Non-pigmented ciliary epithelial cell (primary cell): ENCODE measurements around the gene TAGLN3.
"Not testable (repeated sequence)": the region's sequence is repeated elsewhere in the genome, so short reads cannot be mapped to it uniquely, and the experiment has no call there.

Source experiments
- DNase-seq: peaks from one replicate; pipeline ENCODE4 v3.0.0-alpha.2; 2010; ENCODE audit warnings: low read depth

TAGLN3 gene

DNA sequence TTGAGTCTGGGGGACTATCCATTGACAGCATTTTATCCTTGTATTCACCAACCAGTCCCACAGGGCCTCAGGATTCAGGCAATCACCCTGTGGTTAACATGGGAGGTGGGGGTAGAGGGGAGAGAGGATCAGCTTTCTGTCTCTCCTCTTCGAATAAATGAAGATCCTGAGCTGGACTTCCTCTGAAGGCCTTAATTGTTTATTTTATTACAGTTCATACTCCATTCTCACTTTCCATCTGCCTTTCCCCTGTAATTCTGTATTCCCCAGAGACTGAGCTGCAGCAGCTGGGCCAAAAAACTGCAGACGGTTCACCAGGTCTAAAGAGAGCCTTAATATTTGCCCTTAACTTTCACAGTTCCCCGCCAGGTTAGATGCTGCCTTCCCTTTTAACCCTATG is 11.9 kb downstream of the TAGLN3 start:
- DNase-seq: no peak

DNA sequence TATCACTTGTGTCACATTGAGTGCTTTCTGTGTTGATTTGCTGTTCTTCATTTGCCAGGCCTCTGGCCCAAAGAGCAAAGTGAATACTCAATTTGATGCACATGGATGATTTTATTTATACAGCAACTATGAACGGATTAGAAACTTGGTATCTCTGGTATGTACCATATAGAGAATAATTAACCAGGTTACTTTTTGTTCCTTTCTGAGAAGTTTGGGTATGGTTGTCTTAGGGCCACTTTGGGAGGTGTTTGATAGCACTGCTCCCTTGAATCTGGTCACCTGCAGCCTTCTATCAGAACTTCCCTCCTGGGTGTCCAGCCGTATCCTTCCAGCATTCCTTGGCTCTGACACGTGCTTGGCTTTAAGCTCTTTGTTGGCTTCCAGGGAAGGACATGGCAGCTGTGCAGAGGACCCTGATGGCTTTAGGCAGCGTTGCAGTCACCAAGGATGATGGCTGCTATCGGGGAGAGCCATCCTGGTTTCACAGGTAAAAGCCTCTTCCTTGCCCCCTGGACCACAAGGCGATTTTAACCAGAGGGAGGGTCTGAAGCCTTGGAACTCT is 12.7 kb downstream of the TAGLN3 start:
- DNase-seq: no peak

GRCh38 chr3:112012205-112012992 is 13.7 kb downstream of the TAGLN3 start:
- no peak for DNase-seq

DNA sequence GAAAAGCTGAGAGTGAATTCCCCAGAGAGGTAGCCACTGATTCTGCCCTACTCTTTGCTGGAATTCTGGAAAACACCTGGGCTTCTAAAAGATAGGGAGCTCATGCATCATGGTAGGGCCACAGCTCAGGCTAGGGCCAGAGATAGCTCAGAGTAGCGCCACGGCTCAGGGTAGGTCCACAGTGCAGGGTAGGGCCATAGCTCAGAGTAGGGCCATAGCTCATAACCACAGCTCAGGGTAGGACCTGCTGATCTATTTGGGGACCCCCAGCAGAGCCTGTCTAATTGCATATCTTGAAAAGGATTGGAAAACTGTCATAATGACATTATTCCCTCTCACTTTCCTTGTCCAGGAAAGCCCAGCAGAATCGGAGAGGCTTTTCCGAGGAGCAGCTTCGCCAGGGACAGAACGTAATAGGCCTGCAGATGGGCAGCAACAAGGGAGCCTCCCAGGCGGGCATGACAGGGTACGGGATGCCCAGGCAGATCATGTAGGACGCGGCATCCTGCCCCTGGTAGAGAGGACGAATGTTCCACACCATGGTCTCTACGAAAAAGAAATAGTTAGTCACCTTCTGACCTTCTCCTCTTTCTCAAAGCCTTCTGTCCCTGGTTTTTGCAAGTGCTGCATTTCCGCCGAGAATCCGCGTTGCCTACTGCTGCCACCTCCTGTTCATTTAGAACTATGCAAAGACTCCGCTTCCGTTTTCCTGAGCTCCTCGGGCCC is 14.5 kb downstream of the TAGLN3 start:
- DNase-seq: no peak

DNA sequence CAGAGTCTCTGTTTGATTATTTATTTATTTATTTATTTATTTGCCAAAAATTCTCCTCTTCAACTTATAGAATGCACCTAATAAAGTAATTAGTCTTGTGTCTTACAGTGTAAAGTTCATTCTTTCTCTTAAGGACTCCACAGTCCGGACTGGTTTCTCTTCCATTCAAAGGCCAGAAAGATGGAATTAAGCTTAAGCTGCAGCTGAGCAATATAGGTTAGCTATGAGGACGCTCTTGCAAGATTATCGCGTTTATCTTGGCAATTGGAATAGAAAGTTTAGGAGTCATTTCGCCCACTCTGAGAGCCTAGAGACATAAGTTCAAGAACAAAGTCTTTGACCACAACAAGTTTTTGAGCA is 15.0 kb downstream of the TAGLN3 start:
- DNase-seq: no peak

DNA sequence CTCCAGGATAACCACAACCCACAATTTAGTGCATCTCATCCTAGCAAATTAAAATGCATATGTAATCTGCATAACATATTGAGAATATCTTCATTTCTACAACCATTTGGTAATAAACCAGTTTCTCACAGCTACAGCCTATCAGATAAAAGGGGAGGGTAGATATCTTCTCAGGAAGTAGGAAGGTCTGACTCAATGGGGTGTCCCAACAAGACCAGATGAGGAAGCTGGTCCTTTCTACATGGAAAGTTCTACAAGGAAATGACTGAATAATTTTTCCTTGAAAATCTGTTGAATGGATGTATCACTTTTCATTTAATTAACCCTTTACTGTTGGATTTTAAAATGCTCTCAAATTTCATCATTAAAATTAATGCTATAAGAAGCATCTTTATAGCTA is 18.4 kb downstream of the TAGLN3 start:
- DNase-seq: no peak

DNA sequence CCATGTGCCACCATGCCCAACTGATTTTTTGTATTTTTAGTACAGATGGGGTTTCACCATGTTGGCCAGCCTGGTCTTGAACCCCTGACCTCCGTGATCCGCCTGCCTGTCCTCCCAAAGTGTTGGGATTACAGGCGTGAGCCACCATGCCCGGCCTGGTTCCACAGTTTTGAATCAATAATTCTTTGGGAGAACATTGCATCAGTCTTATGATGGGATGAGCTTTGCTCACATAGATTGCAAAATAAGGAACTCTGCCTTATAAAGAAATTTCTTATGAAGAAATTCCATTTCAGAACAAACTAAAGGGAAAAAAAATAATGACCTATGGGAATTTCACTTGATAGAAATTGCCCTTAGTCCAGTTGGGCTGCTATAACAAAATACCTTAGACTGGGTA is 20.0 kb downstream of the TAGLN3 start:
- no peak for DNase-seq

DNA sequence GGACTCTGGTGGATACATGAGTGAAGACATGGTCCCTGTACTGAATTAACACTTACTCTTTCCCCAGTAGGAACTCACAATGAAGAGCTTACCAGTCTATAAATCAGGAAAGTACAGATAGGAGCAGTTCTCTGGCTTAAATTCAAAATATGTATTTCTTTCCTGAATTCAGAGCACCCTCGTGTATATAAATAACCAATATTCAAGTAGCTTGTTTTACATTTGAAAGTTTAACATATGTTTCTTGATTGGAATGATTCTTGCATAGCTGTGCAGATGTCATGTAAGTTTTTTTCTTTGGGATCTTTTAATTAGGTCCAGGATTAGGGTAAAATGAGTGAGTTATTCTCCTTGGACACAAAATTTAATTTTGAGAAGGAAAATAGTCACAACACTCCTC is 21.0 kb downstream of the TAGLN3 start:
- DNase-seq: no peak

GRCh38 chr3:112020674-112021085 is 22.0 kb downstream of the TAGLN3 start:
- DNase-seq: no peak

GRCh38 chr3:112027142-112027541 is 28.4 kb downstream of the TAGLN3 start:
- DNase-seq: no peak

DNA sequence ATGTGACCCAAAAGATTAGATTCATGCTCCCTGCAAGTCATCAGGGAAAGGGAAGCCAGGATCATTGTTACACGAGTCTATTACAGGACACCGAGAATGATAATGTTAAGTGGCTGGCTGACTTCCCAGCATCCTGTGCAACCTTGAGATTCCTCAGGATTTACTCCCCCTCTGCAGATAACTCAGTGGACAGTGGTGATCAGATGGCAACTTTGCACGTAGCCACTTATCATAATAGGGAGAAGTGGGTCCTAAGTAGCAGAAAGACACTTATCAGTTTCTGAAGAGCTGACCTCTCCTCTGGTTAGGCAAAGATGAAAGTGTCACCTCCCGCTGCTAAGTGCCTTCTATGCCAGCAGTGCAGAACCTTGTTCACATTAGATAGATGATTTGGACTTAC is 29.1 kb downstream of the TAGLN3 start:
- DNase-seq: no peak

- no peak for DNase-seq
Measured at GRCh38 chr3:112030901-112031300, 32.2 kb downstream of the TAGLN3 start.

DNA sequence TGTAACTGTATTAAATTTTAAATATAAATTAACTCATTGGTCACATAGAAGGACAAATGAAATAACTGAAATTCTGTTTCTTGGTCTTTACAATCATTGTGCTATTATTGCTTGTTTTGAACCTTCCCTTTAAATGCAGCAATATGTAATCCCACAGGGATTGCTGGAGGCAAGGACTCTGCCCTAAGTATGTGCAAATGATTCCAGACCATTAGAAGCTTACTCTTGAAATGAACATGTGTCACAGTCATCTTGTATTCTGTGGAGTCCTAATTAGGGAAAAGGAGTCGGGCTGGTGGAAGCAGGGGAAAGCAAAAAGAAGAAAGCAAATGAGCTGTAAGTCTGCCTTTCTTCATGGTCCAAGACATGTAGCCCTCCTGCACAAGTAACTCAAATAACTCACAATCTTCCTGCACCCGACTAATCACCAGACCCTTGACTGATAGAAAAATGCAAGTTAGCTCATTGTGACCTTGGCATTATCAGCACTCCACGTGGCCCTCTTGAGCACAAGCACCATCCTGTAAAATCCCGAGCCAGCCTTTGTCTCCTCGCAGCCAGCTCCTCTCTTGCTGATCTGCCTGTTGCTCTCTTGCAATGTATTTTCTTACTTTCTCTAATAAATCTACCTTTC is 33.5 kb downstream of the TAGLN3 start:
- DNase-seq: no peak

GRCh38 chr3:112034436-112034835 is 35.7 kb downstream of the TAGLN3 start, which contains the start of gene TMPRSS7:
TMPRSS7 (plus strand) TSS chr3:112034736; CDS start chr3:112034846, 110 bp downstream.
- no peak for DNase-seq

DNA sequence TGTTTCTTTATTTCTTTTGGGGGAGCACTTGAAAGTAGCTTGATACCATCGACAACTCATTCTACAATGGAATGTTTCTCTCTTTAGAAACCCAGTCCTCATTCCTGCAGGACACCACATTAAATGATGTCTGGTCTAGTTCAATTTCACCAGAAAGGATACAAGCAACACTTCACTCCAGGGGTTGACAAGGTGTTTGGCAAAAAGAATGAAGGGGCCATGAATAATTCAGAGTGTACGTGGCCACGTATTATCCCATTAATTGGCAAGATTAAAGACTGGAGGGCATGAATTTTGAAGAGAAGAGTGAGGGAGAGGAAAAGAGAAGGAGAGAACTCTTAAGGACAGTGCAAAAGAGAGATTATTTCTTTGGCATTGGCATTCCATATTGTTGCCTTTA is 36.5 kb downstream of the TAGLN3 start:
- DNase-seq: no peak

- DNase-seq: not testable (repeated sequence)
Measured at GRCh38 chr3:112037194-112037593, 38.5 kb downstream of the TAGLN3 start.

GRCh38 chr3:112038863-112039262 is 40.1 kb downstream of the TAGLN3 start:
- no peak for DNase-seq

DNA sequence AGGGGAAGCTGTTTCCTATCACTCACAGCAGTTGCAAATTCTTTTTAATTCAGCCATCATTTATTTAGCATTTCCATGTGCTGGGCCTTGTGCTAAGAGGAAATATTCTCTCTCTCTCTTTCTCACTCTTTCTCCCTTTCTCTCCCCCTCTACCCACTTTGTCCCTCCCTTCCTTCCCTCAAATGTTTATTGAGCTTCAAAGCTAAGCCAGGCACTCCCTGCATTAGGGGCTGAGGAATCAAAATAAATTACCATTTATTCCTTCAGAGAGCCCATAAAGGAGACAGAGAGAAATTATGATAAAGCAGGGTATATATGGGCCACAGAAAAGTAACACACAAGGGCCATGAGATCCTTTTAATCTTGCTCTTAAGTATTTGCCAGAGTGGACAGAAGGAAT is 42.6 kb downstream of the TAGLN3 start:
- DNase-seq: no peak

- no peak for DNase-seq
Measured at GRCh38 chr3:112042842-112043280, 44.1 kb downstream of the TAGLN3 start.

DNA sequence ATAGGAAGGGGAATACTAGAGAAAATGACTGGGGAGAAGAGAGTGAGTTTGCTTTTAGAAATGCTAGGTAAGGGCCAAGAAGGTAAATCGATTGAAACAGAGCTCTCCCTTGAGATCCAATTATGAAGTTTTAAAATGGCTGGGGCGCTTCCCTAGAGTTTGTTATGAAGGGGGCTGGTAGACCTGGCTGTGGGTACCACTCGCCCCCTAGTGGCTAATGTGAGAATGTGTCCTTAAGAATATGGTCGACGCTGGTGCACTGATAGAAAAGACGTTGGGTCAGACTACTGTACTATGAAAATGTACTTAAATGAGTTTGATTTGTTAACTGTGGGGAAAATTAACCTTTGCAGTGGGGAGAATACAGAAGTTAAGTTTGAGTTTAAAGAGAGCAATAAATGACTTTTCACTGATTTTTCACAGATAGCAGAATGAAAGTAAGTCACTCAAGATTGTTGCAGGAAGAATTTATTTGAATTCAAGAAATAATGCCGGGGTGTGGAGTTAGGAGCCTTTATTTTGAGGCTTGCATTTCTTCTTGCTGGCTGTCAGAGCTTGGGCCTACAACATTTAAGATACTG is 45.0 kb downstream of the TAGLN3 start:
- peak; percentile 36 for DNase-seq

- DNase-seq: no peak
Measured at GRCh38 chr3:112046599-112046998, 47.9 kb downstream of the TAGLN3 start.

DNA sequence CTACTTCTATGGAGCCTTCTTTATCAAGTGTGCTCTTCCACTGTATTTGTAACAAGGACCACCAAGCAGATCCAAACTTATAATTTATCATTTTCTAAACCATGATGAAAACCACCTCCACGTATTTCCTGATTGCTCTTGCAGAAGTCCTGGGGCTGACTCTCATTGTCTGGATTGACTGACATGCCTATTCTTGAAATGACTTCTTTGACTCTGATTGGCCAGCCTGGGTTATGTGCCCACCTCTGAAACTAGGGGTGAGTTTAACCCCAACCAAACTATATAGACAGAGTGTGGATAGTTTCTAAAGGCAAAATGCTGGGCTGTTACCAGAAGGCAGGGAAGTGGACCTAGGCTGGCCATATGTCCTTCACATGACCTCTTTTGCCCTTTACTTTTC is 48.5 kb downstream of the TAGLN3 start:
- DNase-seq: no peak
